HuH-7 (cell line): ENCODE data around the gene SNIP1.
"Not testable (repeated sequence)": the region's sequence is repeated elsewhere in the genome, so short reads cannot be mapped to it uniquely, and the experiment has no call there.

Experiments
- DNase-seq: peaks from one replicate; pipeline ENCODE4 v3.0.0; 2011; ENCODE audit warnings: low spot score

SNIP1 gene

GRCh38 chr1:37559080-37559479, 5.0 kb upstream of the SNIP1 start:
- DNase-seq, result no peak

GRCh38 chr1:37558411-37558810, 4.3 kb upstream of the SNIP1 start:
- DNase-seq, result no peak

- DNase-seq, result no peak
These were observed 3.3 kb upstream of the SNIP1 start for GRCh38 chr1:37557402-37557801.

GRCh38 chr1:37556712-37557196, 2.7 kb upstream of the SNIP1 start, which contains the start of gene DNALI1:
TSS of gene DNALI1 (plus strand) at chr1:37556940. CDS start at chr1:37556995, 55 bp downstream.
- peak; percentile 28 for DNase-seq

- no peak for DNase-seq
These were observed 531 bp downstream of the SNIP1 start for GRCh38 chr1:37553598-37553926.

GRCh38 chr1:37549341-37549740, 4.8 kb downstream of the SNIP1 start:
- no peak for DNase-seq

- DNase-seq, result no peak
These were observed 9.1 kb downstream of the SNIP1 start for GRCh38 chr1:37545019-37545418.

GRCh38 chr1:37544530-37544929, 9.6 kb downstream of the SNIP1 start:
- DNase-seq, result no peak

- no peak for DNase-seq
These were observed 13.9 kb downstream of the SNIP1 start for GRCh38 chr1:37540036-37540785.

GRCh38 chr1:37539154-37539553, 14.9 kb downstream of the SNIP1 start:
- DNase-seq, result not testable (repeated sequence)

GRCh38 chr1:37537378-37537777, 16.7 kb downstream of the SNIP1 start:
- DNase-seq, result no peak

GRCh38 chr1:37533317-37534093, 20.6 kb downstream of the SNIP1 start:
- no peak for DNase-seq

- DNase-seq, result not testable (repeated sequence)
These were observed 21.5 kb downstream of the SNIP1 start for GRCh38 chr1:37532418-37533156.

GRCh38 chr1:37529888-37530287, 24.2 kb downstream of the SNIP1 start:
- DNase-seq, result not testable (repeated sequence)

GRCh38 chr1:37519613-37520012, 34.5 kb downstream of the SNIP1 start:
- no peak for DNase-seq

- DNase-seq, result not testable (repeated sequence)
These were observed 35.2 kb downstream of the SNIP1 start for GRCh38 chr1:37518929-37519328.

GRCh38 chr1:37518241-37518640, 35.9 kb downstream of the SNIP1 start:
- DNase-seq, result not testable (repeated sequence)

- DNase-seq, result no peak
These were observed 36.5 kb downstream of the SNIP1 start for GRCh38 chr1:37517569-37517968.

GRCh38 chr1:37515185-37516034, 38.7 kb downstream of the SNIP1 start:
- no peak for DNase-seq

GRCh38 chr1:37514350-37515184, 39.5 kb downstream of the SNIP1 start, which contains the start of gene MEAF6:
TSS of gene MEAF6 (minus strand) at chr1:37514766. CDS start at chr1:37514746, 20 bp downstream.
- DNase-seq, result peak; percentile 84
